ENCODE measurements around the gene PRPSAP2.

Gene PRPSAP2

DNA sequence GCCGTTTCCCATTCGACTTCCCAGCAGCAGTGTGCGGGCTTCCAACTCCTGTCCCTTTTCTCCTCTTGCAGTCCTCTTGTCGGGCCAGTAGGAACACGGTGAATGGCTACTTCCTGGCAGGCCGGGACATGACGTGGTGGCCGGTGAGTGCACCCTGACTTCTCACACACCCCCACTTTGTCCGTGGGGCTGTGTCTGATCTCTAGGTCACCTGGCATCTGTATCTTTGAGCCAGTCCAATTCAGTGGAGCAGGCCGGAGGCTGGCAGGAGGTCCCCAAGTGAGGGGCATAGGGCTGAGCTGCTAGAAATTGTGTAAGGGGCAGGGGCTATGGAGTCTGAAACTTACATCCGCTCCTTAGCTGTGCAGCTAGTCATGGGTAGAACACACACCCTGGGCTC is 100.7 kb downstream of the PRPSAP2 start:
- no peak overlapping the region for H3K4me3 ChIP-seq (ENCODE audit: low read length)
- no peak for DNase-seq (ENCODE audit: low read depth)
- no peak for TF ChIP-seq CTCF (conservative IDR thresholded peaks at IDR 0.05; ENCODE audit: low read depth, low read length)

DNA sequence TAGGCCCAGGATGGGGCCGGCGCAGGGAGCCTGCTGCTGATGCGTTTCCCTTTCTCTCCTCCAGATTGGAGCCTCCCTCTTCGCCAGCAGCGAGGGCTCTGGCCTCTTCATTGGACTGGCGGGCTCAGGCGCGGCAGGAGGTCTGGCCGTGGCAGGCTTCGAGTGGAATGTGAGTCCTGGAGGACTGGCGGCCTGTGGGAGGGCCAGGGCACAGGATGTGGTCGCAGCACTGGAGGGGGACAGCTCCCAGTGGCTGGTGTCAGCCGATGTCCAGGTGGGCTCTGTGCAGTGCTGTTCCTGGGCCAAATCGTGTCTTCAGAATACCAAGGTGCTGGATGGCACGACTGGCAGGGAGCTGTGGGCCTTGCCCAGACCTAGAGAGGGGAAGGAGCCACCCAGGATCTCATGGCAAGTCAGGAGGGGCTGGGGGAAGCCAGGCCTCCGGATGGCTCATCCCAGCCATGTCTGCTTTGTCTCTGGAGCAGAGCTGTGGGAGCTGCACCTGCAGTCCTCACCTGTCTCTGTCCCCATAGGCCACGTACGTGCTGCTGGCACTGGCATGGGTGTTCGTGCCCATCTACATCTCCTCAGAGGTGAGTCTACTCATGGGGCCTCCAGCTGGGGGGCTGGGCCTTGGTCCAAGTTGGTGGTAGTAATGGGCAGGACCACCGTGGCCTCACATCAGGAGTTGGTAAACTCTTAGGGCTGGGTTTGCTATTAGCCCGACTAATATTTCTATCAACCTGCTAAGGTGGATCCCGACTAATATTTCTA is 101.3 kb downstream of the PRPSAP2 start:
- no peak for TF ChIP-seq CTCF (conservative IDR thresholded peaks at IDR 0.05; ENCODE audit: low read depth, low read length)
- H3K4me3 ChIP-seq (ENCODE audit: low read length) = no peak overlapping the region
- no peak for DNase-seq (ENCODE audit: low read depth)

GRCh38 chr17:18959845-18960240 is 101.9 kb downstream of the PRPSAP2 start:
- no peak for TF ChIP-seq CTCF (conservative IDR thresholded peaks at IDR 0.05; ENCODE audit: low read depth, low read length)
- DNase-seq (ENCODE audit: low read depth) = no peak
- no peak overlapping the region for H3K4me3 ChIP-seq (ENCODE audit: low read length)

- H3K4me3 ChIP-seq (ENCODE audit: low read length) = no peak overlapping the region
- no peak for TF ChIP-seq CTCF (conservative IDR thresholded peaks at IDR 0.05; ENCODE audit: low read depth, low read length)
- no peak for DNase-seq (ENCODE audit: low read depth)
Measured at GRCh38 chr17:18960241-18960665, 102.3 kb downstream of the PRPSAP2 start.

GRCh38 chr17:18960803-18961511 is 103.0 kb downstream of the PRPSAP2 start:
- TF ChIP-seq CTCF (conservative IDR thresholded peaks at IDR 0.05; ENCODE audit: low read depth, low read length) = peak; percentile 87
- no peak for DNase-seq (ENCODE audit: low read depth)
- H3K4me3 ChIP-seq (ENCODE audit: low read length) = no peak overlapping the region

DNA sequence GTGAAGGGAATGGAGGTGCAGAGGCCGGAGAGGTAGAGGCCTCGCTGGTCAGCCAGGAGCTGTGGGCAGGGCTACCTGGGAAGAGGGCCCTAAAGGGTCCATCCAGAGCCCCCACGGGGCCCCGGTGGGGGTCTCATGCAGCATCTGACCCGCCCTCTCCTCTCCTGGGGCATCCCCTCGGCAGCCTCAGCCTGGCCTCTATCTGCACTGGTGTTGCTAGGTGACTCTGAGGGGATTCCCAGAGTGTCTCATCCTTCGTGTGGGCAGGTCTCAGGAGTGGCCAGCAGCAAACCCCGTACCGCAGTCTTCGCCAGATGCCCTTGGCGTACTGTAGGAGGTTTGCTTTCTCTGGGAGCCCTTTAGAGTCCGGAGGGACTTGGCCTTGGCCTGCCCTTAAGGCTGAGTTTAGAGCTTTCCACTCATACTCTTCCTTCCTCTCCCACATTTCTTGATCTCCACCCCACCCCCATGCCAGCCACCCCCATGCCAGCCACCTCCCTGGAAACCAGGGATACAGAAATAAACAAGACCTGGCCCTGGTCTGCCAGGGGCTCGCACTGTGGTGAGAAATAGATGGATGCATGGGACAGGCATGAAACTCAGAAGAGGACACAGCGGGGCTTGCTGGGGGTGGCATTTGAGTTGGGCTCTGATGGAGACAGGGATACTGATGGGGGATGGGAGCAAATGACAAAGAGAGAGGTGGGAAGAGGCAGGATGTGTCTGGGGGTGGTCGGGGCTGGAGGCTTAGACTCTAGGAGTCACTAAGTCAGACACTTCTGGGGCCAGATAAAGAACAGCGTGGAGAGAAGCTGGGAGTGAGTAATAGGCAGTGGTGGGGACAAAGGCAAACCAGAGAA is 103.9 kb downstream of the PRPSAP2 start:
- DNase-seq (ENCODE audit: low read depth) = no peak
- TF ChIP-seq CTCF (conservative IDR thresholded peaks at IDR 0.05; ENCODE audit: low read depth, low read length) = no peak
- H3K4me3 ChIP-seq (ENCODE audit: low read length) = no peak overlapping the region

Data from retinal pigment epithelial cell (primary cell).